ENCODE results near the gene PLEKHG3.

PLEKHG3 gene

DNA sequence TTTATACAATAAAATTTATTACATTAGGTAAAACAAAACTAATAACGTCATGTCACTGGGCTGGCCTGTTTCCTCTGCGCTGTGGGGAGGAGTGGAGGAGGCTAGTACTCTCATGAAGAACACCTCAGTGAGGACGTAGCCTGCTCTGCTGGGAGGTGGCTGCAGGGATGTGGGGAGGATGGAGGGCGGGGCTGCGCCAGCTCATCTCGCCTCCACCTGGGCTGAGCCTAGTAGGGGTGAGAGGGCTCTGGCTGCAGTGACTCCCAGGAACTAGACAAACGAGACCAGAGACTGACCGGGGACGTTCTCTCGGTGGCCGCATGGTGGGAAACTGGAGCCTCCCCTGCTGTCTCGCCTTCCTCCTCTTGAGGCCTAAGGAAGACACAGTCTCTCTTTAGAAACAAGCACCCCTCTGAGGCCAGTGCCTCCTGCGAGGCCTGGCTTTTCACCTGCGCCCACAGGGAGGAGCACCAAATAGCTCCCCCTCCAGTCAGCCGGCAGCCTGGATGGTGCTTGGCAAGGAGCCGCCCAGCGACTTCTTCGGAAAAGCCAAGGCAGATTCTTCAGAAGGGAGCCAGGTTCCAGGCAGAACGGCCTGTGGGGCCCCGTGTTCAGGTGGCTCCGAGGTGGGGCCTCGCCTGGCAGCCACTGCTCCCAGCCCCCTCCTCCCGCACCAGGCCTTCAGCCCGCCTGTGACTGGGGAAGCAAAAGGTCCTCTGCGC, 62.4 kb downstream of the PLEKHG3 start:
- no peak for DNase-seq

DNA sequence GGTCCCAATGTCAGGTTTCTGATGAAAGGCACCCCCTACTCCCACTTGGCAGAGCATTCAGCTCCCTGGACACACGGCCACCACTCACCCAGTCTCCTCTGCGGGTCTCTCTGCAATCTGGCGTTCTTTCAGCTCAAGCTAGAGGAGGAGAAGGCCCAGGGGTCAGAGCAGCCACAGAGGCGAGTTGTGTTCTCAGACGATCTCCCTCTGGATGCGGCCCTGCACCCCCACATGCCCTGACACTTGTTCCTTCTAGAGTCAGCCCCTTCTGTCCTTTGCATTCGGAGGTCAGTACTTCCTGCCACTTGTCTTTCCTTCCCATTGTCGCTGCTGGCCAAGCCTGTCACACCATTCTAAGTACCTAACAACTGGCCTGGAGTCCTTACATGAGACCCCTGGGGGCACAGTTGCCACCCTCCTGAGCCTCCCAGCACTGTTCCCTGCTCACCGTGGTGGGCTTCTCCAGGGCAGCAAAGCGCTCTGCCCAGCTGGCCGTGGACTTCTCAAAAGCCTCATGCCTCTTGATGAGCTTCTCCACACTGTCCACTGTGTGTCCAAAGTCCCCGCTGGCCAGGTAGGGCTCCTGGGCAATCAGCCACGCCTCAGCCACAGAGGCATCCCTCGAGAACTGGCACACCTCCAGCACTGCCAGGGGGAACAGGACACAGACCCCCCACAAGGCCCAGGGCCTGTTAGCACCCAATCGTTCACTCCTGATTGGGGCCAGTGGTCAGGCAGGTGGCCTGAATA, 63.2 kb downstream of the PLEKHG3 start:
- no peak for DNase-seq

DNA sequence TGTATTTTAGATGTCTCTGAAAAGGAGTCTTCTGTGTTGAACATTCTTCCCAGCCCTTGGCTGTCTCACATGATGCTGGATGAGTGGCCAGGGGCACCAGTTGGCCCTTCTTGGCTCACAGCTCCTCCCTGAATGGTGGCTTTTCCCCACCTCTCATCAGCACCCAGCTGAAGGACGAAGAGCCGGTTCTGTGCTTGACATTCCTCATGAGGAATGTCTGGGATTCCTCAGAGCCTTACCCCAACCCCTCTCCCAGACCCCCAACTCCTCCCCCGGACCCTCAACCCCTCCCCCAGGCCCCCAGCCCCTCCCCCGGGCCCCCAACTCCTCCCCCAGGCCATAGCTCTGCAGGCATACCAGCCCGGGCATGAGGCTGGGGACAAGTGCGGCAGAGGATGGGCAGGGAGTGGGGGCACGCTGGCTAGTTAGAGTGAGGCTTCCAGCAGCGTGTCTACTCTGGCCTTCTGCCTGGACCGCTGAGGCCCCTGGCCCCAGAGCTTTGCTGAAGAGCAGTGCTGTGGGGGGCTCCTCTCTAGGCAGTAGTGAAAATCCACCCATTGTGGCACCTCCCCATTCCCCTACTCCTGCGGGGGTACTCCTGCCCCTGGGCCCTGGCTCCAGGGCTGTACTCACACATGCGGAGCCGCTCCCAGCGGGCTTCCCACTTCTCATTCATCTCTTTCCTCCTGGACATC, 64.3 kb downstream of the PLEKHG3 start:
- DNase-seq: no peak

DNA sequence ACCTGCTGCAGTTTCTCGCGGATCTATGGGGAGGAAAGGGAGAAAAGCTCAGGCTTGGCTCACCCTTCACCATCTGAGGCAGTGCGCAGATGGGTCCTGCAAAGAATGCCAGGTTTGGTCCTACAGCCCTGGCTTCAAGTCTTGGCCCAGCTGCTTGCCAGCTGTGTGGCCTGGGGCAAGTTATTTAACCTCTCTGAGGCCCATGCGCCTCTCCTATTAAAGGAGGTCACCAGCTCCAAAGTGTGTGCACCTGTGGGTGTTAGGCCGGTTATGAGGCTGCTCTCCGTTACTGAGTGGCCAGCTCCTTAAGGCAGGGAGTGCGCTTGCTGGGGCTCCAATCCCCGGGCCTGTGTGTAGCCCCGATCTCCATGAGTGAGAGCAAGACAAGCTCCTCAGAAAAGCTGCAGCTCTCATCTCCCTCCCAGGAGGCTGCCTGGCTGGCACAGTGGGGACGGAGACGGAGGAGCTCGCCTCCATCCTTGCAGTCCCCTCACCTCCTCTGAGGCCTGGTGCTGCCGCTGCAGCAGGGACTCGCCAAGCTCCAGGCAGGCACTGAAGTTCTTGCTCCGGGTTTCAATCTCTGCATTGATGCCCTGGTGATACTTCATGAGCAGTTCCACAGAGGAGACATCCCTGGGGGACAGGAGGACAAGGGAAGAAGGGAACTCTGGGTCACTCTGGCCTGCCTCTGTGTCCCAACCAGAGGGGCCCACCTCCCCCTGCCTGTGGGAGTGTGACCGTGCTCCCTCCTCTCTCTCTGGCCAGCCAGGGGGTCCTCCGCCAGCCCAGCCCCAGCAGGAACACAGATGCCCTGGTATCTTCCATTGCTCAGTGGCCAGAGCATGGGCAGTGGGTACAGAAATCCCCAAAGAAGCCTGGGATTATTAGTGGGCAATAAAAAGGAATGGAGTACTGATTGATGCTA, 65.1 kb downstream of the PLEKHG3 start:
- DNase-seq: no peak

DNA sequence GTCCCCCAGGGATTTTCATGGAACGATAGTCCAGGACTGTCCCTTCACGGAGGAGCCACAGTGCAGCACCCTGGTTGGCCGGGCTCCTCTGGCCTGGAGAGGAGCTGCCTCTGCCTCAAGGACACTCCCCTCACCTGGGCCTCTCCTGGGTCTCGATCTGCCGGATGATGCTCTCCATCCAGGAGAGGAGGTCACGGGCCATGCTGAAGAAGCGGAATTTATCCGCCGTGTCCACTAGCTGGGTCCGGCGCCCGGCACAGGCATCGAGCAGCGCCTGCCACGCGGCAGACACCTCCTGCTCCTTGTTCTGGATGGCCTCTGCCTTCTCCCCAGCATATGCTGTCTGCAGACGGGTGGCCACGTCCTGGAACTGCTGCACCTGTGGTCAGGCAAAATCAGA, 66.5 kb downstream of the PLEKHG3 start:
- no peak for DNase-seq

DNA sequence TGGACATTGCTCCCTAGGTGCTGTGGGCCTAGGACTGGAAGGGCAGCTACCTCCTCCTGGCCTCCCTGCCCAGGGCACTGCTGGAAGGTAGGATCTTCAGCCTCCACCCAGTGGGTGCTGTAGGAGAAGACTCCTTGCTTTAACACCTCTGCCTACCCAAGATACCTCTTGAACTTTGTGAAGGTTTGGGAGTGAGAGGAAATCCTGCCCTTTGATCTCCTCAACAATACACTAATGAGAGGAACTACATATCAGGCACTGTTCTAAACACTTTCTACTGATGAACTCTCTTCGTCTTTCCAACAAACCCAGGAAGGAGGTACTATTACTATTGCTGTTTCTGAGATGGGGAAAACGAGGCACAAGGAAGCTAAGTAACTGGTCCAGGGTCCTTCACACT, 66.9 kb downstream of the PLEKHG3 start:
- DNase-seq: no peak

DNA sequence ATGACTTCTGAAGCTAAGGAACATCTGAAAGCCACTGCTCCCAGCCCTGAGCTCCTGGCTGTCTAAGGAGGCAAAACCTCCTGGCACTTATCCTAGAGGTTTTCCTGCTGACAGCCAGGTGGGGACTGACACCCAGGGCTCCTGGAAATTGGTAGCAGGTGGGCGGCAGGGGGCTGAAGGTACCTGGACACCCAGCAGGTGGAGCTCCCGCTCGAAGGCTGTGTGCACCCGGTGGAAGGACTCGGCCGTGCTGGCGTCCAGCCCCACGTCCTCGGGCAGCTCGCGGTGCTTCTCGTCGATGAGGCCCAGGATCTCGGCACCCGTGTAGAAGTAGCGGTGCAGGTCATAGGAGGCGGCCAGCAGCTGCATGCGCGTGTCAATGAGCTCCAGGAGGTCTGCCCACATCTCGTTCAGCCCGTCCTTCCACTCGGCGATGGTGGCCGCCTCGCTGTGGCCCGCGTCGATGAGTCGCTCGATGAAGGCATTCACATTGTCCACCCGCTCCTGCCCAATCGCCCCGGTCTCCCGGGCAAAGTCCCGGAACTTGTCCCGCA, 68.2 kb downstream of the PLEKHG3 start:
- DNase-seq: no peak

DNA sequence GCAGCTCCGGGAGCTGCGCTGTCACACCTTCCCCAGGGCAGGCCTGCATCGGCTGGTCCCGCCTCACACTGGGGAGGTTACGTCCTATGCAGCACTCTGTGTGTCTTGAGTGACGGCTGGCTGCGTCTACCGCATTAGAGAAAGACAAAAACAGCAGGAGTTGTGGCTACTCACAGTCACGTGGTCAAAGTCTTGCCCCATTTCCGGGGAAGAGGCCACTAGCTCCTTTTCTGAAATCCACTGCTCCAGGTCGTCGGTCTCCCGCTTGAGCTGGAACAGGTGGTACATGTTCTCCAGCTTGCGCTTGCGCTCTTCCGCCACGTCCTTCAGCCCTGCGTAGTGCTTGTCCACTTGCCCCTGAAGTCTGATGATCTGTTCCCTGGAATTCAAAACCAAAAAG, 68.8 kb downstream of the PLEKHG3 start:
- DNase-seq: no peak

DNA sequence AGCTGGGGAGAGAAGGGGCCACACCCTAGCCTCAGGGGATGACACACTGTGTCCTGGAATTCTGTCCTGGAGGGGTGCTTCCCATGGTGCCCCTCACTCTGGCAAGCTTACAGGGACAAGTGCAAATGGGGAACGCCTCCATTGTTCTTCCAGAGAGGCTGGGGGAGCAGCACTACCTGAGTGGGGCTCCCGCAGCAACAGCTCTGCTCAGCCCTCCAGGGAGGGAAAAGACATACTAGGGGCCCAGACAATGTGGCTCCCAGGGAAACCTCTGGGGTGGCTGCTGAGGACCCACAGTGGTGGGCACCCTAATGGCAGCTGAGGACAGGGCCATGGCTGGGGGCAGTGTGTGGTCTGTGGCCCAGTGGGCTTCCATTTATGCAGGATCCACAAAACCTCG, 69.4 kb downstream of the PLEKHG3 start:
- no peak for DNase-seq

DNA sequence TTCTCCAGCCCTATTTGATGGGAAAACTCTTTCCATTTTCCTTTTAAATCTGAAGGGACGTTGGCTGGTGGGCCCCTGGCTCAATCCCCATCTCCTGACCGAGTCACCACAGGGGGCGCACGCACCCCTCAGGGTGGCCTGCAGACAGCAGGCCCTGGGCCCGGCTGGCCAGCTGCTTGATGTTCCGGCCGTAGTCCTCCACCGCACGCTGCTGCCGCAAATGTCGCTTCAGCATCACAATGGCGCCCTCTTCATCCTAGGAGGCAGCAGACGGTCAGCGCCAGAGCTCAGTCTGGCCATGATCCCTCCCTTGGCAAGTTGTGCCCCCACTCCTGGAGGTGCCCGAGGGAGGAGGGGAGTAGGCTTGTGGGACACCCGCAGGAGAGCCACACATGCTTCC, 70.0 kb downstream of the PLEKHG3 start:
- no peak for DNase-seq

DNA sequence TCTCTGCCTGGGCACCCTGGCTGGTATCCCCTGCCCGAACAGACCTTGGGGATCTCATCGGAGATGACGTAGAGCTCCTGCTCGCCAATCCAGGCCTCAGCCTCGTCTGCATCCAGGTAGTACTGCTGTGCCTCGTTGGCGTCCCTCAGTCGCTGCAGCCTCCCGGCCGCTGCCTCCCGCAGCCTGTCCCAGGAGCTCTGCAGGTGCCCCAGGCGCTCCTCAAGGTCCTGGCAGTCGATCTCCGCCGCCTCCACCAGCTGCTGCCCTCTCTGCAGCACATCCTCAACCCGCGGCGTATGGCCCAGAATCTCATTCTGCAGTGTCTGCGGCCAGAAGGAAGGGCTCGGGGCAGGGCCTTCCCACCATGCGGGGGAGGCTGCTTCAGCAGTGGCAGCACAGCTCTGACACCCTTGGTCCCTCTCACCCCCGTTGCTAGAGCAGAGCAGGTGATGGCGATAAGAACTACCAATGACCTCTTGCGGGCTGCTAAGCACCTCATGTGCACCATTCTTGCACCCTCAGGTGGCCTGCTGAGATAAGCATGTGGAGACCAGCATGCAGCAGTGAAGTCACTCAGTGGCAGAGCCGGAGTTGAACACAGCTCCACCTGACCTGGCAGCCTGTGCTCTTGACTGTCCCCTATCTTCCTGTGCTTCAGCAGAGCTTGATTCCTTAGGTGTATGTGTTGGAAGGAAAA, 71.0 kb downstream of the PLEKHG3 start:
- DNase-seq: no peak

DNA sequence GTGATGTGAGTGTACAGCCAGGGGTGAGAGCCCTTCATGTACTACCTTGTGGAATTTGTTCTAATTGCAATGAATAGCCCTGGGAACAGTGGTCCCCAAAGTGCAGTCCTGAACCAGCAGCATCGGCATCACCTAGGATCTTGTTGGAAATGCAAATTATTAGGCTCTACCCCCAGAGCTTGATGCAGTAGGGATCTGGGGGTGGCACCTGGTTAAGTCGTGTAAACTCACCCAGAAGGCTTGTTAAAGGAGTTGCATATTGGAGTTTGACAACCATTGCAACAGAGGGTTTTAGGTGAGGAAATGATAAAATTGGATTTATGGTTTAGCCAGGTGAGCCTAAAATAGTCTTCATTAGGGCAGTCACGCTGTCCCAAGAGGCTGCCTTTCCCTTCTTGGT, 73.2 kb downstream of the PLEKHG3 start:
- no peak for DNase-seq

DNA sequence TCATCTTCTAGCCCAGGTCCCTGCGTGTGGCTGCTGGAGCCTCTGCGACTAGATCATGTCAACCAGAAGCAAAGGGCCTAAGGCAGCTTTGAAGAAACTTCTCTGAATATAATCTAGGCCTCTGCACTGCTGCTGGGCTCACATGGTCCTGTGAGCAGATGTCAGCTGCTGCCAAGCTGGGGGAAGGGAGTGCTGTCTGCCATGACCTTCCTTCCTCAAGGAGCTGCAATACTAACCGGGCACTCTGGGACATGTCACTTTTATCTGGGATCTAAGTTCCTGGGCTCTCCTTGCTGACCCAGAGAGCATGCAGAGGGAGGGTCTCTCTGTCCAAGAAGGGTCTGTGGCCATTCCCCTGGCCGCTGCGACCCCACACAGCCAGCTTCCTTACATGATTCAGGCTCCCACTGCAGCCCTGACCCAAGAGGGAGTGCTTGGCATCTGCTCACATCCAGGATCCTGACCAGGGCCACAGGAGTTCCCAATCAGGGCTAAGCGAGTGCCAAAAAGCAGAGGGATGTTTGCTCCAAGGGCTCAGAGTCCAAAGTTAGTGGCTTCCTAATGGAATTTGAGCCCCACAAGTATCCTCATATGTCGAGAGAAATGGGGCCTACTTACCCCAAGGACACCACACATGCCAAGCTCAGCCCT, 74.0 kb downstream of the PLEKHG3 start:
- no peak for DNase-seq

DNA sequence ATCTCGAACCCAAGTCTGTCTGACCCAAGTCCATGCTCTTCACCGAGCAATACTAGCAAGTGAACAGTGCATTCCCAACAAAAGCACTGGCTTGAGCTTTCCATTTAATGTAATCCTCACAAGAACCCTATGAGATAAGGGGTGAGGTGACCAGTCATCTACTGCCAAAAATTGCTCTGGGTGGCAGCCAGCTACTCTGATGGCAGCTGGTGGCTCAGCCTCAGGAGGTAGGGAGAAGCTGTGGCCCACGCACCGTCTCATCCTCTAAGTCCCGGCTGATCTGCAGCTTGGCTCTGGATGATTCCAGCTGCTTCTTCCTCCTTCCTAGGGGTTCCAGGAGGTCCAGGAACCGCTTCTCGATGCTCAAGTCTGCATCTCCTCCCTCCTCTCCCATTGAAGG, 75.2 kb downstream of the PLEKHG3 start:
- DNase-seq: no peak

DNA sequence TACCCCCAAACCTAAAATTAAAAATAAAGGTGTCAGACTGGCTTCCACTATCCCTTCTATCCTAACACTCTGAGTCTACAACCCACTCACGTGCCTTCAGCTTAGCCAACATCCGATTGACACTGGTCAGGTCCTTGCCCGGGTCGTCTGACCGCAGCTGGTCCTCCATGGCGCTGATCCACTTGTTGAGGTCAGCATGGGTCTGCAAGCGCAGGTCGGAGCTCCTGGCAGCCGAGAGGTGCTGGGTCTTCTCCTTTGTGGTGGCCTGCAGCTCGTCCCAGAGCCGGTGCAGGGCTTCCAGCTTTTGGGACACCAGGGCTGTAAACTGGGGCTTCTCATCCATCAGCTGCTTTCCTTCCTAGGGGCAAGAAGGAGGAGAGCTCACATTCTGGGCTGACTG, 78.0 kb downstream of the PLEKHG3 start:
- no peak for DNase-seq

DNA sequence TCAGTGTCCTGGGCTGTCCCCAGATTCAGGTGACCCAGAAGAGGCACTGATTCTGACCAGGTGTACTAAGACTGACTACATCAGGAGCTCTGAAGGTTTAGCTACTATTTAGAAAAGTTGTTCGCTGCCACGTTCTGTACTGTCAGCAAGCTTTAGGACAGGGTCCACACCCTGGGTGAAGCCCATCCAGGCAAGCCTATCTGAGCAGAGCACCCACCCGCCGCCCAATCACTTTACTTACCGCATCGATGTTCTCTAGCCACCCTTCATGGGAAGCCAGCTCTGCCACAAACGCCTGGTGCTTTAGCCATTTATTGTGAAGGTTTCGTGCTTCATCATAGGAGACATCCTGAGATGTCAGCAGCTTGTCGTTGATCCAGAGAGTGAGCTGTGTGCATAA, 79.8 kb downstream of the PLEKHG3 start:
- no peak for DNase-seq

DNA sequence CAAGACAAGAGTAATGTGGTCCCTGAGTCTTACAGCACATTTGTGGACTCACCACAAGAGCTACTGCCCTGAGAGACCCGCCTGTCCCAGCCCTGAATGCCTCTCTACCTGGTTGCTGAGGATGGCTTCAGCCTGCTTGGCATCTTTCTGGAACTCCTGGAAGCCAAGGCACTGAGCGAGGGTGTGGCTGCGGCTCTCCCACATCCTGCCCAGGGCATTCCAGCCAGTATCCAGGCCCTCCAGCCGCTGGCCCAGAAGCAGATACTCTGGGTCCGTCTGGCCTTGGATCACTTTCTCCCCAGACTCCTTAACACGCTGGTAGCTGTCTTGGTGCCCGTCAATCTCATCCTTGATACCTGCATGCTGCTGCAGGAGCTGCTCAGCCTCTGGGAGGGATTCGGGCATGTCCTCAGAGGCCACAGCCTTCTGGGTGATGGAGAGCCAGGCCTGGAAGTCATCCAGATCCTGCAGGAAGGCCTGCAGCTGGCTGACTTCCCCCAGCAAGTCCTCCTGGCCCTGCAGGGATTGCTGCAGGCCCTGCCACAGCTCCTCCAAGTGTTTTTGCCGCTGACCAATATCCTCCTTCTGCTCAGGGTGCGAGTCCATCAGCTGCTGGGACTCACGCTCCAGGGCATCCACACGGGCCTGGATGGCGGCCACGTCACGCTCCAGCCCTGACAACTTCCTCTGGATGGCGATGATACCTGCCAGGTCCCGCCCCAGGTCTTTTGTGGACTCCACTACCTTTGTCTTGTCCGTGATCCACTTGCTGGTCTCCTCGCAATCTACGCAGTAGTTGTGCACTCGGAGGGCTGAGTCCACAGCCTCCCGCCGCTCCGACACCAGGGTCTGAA, 82.3 kb downstream of the PLEKHG3 start:
- DNase-seq: no peak

DNA sequence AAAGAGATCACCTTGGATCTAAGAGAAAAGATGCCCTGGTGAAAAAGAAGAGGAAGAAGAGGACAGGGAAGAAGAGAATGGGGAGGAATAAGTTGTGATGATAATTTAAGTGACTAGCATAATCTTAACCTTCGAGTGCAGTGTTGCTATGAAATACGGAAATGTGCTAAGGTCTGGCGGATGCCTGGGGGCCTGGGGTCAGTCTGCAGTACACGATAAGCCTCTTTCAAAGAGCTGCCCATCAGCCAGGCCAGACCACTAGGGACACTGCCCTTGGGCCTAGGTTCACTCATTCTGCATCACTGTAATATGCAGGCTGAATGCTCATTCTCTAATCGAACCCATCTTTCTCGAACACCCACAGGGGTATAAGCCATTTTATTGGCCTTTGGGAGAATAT, 83.4 kb downstream of the PLEKHG3 start:
- no peak for DNase-seq

DNA sequence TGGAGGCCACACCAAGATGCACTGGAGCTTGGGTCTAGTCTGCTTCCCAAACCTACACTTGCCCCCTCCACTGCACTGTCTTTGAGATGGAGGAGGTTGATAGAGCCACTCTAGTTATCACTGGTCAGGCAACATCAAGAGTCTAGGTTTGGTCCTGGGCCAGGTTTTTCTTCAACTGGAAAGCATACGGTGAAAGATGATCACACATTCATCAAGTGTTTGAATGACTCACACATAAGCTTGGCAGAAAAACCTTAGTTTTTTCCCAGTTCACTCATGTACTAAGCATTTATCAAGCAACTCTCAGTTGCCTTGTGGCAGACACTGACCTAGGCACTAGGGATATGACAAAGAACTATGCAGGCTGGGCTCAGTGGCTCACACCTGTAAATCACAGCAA, 84.5 kb downstream of the PLEKHG3 start:
- no peak for DNase-seq

DNA sequence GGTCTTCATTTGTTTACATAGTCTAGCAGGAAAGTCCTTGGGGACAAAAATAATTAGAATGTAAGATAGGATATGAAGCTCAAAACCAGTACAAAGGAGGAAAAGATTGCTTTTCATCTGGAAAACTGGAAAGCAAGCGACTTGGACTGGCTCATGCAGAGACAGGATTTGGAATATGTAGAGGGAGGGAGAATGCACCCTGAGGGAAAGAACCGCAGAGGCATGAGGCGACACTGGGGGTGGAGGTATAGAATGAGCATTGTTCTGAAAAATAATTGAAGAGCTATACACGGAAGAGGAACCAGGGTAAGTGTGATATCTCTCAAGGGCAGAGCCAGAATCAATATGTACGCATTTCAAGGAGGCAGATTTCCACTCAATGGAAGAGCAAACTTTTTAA, 85.5 kb downstream of the PLEKHG3 start:
- DNase-seq: no peak

DNA sequence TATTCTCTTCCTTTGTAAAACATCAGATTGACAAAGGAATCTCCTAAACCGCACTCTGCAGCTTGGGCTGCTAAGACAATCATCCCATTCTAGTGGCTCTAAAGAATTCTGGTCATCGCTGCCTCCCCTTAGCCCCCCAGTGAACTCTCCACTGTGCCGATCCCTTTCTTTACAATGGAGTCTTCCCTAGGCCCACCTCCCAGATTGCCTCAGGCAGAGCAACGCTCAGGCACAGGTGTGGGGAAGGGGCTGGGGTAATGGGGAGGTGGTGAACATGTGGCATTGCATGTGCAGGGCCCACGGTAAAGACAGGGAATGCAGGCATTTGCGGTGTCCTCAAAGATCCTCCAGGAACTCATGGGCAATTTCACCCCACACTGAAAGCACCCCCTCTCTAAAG, 86.3 kb downstream of the PLEKHG3 start:
- DNase-seq: no peak
